Caco-2 (cell line): ENCODE measurements around the gene PCARE. TPM values are rescaled to one million over a fixed set of nuclear protein-coding genes. Genes with fewer than 3 reads are reported as not detected.

ENCODE experiments used
- BruUV-seq: library from RNA; stranded (reverse); fragments of 400-500 nt; replicated peaks from 2 replicates; lab custom pipeline; 2021; lab: Mats Ljungman, UMichigan
- CTCF ChIA-PET: fragments of 300-600 bp; sonication (Branson Sonifier 250); formaldehyde crosslinking; loops from one replicate; lab custom pipeline; 2022; ENCODE audit warnings: antibody characterized with exemption; lab: Charles Lee
- POLR2A ChIA-PET: fragments of 300-600 bp; sonication (Branson Sonifier 250); formaldehyde crosslinking; loops from one replicate; lab custom pipeline; 2022; ENCODE audit warnings: antibody characterized with exemption; lab: Charles Lee
- DNase-seq, 2 experiments: peaks; one replicate each; pipeline versions ENCODE4 v3.0.0 to v3.0.0-alpha.2; 2020 to 2022
- H3K27me3 ChIP-seq: replicated peaks from 2 replicates; pipeline ENCODE4 v1.6.0; 2011; ENCODE audit warnings: low read length; ENCODE audit not compliant: control insufficient read depth, insufficient read depth
- H3K36me3 ChIP-seq: 2 replicates; pipeline ENCODE4 v1.5.1; 2011; ENCODE audit warnings: low read length; ENCODE audit not compliant: control insufficient read depth, insufficient read depth
- H3K4me1 ChIP-seq: fragments of 250-450 bp; sonication (Bioruptor Pico); 2 replicates; pipeline ENCODE4 v1.5.1; 2020; ENCODE audit warnings: mild to moderate bottlenecking
- H3K4me3 ChIP-seq: 2 replicates; pipeline ENCODE4 v1.5.1; 2011; ENCODE audit warnings: low read depth, mild to moderate bottlenecking, control low read depth, low read length
- H3K9me3 ChIP-seq: fragments of 250-450 bp; sonication (Bioruptor Pico); 2 replicates; pipeline ENCODE4 v1.5.1; 2020; ENCODE audit warnings: mild to moderate bottlenecking, moderate library complexity
- H3K27ac Mint-ChIP-seq: one replicate; pipeline ENCODE4 v1.8.0; 2022; ENCODE audit warnings: mixed read lengths; ENCODE audit not compliant: unreplicated experiment
- H3K27me3 Mint-ChIP-seq: one replicate; pipeline ENCODE4 v1.8.0; 2022; ENCODE audit warnings: mixed read lengths; ENCODE audit not compliant: insufficient read depth, unreplicated experiment
- H3K36me3 Mint-ChIP-seq: one replicate; pipeline ENCODE4 v1.8.0; 2022; ENCODE audit warnings: mild to moderate bottlenecking, mixed read lengths; ENCODE audit not compliant: insufficient read depth, unreplicated experiment
- H3K4me1 Mint-ChIP-seq: one replicate; pipeline ENCODE4 v1.8.0; 2022; ENCODE audit warnings: low read depth, mixed read lengths; ENCODE audit not compliant: unreplicated experiment
- H3K4me3 Mint-ChIP-seq: one replicate; pipeline ENCODE4 v1.8.0; 2022; ENCODE audit warnings: mild to moderate bottlenecking, moderate library complexity, mixed read lengths; ENCODE audit not compliant: unreplicated experiment
- H3K9me3 Mint-ChIP-seq: one replicate; pipeline ENCODE4 v1.8.0; 2022; ENCODE audit warnings: mixed read lengths; ENCODE audit not compliant: unreplicated experiment
- intact Hi-C: fragments of 100-400 bp; cut with micrococcal nuclease; formaldehyde crosslinking; loops from one replicate; pipeline ENCODE4 v1.10.0; 2022; ENCODE audit not compliant: unreplicated experiment
- total RNA-seq: library from RNA; stranded (reverse); gene quantifications from 2 replicates; pipeline ENCODE4 v1.2.3, GENCODE V29; 2022
- TF ChIP-seq, protein P1 (sequence below), 2 experiments: fragments of 200-600 bp in 1 of 2; IDR thresholded peaks; 1 replicate in 1 of 2; 2 replicates in 1 of 2; pipeline versions ENCODE4 v1.5.1 to v1.8.0; 2011 to 2022; ENCODE audit warnings: antibody characterized with exemption in 1 of 2, control low read depth in 1 of 2, inconsistent platforms in 1 of 2, low read depth in 1 of 2, low read length in 1 of 2, mild to moderate bottlenecking in 1 of 2, moderate library complexity in 1 of 2; ENCODE audit not compliant: insufficient read depth in 1 of 2, severe bottlenecking in 1 of 2, unreplicated experiment in 1 of 2

Gene PCARE
- total RNA-seq, 1 experiment from 2014 or later = not detected

- ChIA-PET CTCF (no interaction called here), POLR2A (no interaction called here)
- no TSS peak for BruUV-seq
- no peaks in the 10 kb centered on the region for H3K27me3 Mint-ChIP-seq
- no peaks in the 10 kb centered on the region for H3K36me3 ChIP-seq
- intact Hi-C loops = no loop called here
- peaks cover 4% of the 10 kb centered on the region for H3K9me3 ChIP-seq
- no peak overlapping the region for H3K4me3 ChIP-seq
- peaks cover 23% of the 10 kb centered on the region for H3K9me3 Mint-ChIP-seq
- H3K4me3 Mint-ChIP-seq = no peak overlapping the region
- no peaks in the 10 kb centered on the region for H3K27me3 ChIP-seq
- DNase-seq = no peak
- H3K4me1 ChIP-seq = peaks cover 22% of the 10 kb centered on the region
- H3K36me3 Mint-ChIP-seq = no peaks in the 10 kb centered on the region
- no peak overlapping the region for H3K27ac Mint-ChIP-seq
- H3K4me1 Mint-ChIP-seq = peaks cover 19% of the 10 kb centered on the region
- TF ChIP-seq, protein P1, sequence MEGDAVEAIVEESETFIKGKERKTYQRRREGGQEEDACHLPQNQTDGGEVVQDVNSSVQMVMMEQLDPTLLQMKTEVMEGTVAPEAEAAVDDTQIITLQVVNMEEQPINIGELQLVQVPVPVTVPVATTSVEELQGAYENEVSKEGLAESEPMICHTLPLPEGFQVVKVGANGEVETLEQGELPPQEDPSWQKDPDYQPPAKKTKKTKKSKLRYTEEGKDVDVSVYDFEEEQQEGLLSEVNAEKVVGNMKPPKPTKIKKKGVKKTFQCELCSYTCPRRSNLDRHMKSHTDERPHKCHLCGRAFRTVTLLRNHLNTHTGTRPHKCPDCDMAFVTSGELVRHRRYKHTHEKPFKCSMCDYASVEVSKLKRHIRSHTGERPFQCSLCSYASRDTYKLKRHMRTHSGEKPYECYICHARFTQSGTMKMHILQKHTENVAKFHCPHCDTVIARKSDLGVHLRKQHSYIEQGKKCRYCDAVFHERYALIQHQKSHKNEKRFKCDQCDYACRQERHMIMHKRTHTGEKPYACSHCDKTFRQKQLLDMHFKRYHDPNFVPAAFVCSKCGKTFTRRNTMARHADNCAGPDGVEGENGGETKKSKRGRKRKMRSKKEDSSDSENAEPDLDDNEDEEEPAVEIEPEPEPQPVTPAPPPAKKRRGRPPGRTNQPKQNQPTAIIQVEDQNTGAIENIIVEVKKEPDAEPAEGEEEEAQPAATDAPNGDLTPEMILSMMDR (IDR thresholded peaks at IDR 0.05; ENCODE audit: insufficient read depth in 1 of 2, low read depth in 1 of 2, low read length in 1 of 2, severe bottlenecking in 1 of 2, unreplicated experiment in 1 of 2) = no peak
Measured at GRCh38 chr2:29119211-29119610, 44.9 kb upstream of the PCARE start.

DNA sequence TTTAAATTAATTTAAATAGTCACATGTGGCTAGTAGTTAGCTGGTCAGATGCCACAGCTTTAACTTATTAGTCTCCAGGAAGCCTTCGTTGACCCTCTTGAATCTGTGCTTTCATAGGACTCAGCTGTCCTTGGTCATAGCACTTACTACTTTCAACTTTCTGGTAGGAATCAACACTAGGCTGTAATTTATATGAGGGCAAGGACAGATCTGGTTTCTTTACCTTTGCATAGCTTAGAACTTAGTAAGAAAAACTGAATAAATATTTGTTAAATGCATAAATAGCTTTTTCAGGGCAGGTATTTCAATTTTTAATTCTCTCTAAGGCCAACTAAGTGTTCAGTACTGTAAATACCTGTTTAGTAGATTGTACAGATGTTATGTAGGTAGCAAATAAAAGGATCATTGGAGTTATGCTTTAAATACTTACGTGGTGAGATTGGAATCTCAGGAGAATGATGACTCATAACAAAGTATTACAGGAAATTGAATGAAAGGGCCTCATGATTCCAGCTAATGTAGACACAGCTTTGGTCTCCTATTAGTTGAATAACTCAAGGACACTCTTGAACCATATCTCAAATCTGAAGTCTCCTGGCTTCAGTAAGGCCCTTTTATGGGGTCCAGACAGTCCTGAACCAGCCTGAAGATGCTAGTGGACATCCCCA lies 43.4 kb upstream of the PCARE start:
- H3K27ac Mint-ChIP-seq = peak overlapping the region; percentile 48
- intact Hi-C loops = no loop called here

DNA sequence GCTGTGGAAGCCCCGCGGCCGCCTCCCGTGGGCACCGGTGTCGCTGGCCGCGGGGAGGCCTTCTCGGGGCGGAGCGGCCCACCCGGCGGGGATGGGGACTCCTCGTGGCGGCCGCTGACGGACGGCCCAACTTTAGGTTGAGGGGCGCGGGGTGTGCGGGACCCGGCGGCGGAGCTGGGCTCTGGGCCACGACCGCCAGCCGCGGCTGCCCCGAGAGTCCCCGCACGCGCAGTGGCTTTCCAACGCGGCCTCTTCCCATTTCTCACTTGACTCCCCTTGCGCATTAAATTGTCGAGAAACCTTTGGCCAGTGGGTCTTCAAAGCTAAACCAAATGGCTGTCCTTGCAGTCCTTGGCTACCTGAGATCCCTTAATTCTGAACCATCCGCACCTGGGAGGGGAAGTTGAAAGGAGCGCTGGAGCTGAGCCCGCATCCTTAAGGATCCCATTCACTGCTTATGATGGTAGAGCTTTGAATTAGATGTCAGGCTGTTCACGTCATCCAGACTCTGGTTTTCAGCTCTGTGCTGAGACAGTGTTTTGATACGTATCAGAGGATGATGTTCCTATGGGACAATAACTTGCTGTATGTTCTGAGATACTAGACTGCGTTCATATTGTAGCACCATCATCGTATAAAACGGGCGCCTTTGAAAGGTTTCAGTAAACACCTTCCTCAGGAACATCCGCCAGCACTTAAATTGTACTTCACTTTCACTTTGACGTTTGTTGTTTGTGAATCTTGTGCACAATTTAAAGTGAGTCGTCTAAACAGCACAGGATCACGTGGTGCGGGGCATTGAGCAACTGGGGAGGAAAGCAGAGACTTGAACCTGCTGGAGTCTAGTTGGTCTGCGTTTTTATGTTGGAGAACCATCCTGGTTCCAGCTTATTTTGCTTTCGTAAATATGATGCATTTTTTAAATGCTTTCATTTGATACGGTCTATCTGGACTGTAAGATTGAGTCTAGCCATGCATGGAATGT lies 41.8 kb upstream of the PCARE start:
- Histone ChIP-seq H3K4me1 (peaks cover 8% of the 10 kb centered on the region), H3K4me3 (no peak overlapping the region), H3K9me3 (no peaks in the 10 kb centered on the region; the same call in 1 of the 2 replicates), H3K36me3 (no peaks in the 10 kb centered on the region), H3K27me3 (no peaks in the 10 kb centered on the region)
- H3K9me3 Mint-ChIP-seq = peaks cover 8% of the 10 kb centered on the region
- ChIA-PET CTCF (no interaction called here), POLR2A (no interaction called here)
- no peak for DNase-seq
- H3K27ac Mint-ChIP-seq = no peak overlapping the region
- H3K27me3 Mint-ChIP-seq = no peaks in the 10 kb centered on the region
- TF ChIP-seq, protein P1 (IDR thresholded peaks at IDR 0.05; ENCODE audit: insufficient read depth in 1 of 2, low read depth in 1 of 2, low read length in 1 of 2, severe bottlenecking in 1 of 2, unreplicated experiment in 1 of 2) = no peak
- peaks cover 10% of the 10 kb centered on the region for H3K4me1 Mint-ChIP-seq
- no peak overlapping the region for H3K4me3 Mint-ChIP-seq
- no peaks in the 10 kb centered on the region for H3K36me3 Mint-ChIP-seq
- intact Hi-C loops = no loop called here
- no TSS peak for BruUV-seq

More for the DNA sequence above, 43.4 kb upstream of the PCARE start:
- no peaks in the 10 kb centered on the region for H3K27me3 ChIP-seq
- CTCF ChIA-PET = interaction anchor here (1.5 kb wide), 1 partner anchor 13 kb away, joined by 5 read pairs; no protein-coding TSS in a partner anchor
- no TSS peak for BruUV-seq
- Mint-ChIP-seq H3K4me3 (no peak overlapping the region), H3K27me3 (no peaks in the 10 kb centered on the region), H3K9me3 (peaks cover 8% of the 10 kb centered on the region), H3K4me1 (peaks cover 10% of the 10 kb centered on the region), H3K36me3 (no peaks in the 10 kb centered on the region)
- no peaks in the 10 kb centered on the region for H3K36me3 ChIP-seq
- H3K4me3 ChIP-seq = no peak overlapping the region
- no peaks in the 10 kb centered on the region; the same call in 1 of the 2 replicates for H3K9me3 ChIP-seq
- TF ChIP-seq, protein P1 (IDR thresholded peaks at IDR 0.05; ENCODE audit: insufficient read depth in 1 of 2, low read depth in 1 of 2, low read length in 1 of 2, severe bottlenecking in 1 of 2, unreplicated experiment in 1 of 2) = no peak
- POLR2A ChIA-PET = no interaction called here
- DNase-seq = no peak
- peaks cover 8% of the 10 kb centered on the region for H3K4me1 ChIP-seq
